Measurements from ENCODE around the gene MC1R.
A peak's percentile ranks its signal among the peaks of the same experiment; 100 is the strongest.

MC1R gene

GRCh38 chr16:89949121-89949742, 30.6 kb downstream of the MC1R start:
- TF ChIP-seq CTCF (IDR thresholded peaks at IDR 0.05; ENCODE audit: low read depth, low read length, missing control alignments) = no peak
- peak overlapping the region; percentile 66 for H3K4me3 ChIP-seq (replicated peaks; ENCODE audit: low read depth, low read length)
- DNase-seq (ENCODE audit: extremely low read depth, low read depth) = no peak

GRCh38 chr16:89949756-89950155, 31.1 kb downstream of the MC1R start:
- peak overlapping the region; percentile 66 for H3K4me3 ChIP-seq (replicated peaks; ENCODE audit: low read depth, low read length)
- no peak for TF ChIP-seq CTCF (IDR thresholded peaks at IDR 0.05; ENCODE audit: low read depth, low read length, missing control alignments)
- no peak for DNase-seq (ENCODE audit: extremely low read depth, low read depth)

- TF ChIP-seq CTCF (IDR thresholded peaks at IDR 0.05; ENCODE audit: low read depth, low read length, missing control alignments) = no peak
- H3K4me3 ChIP-seq (replicated peaks; ENCODE audit: low read depth, low read length) = no peak overlapping the region
- DNase-seq (ENCODE audit: extremely low read depth, low read depth) = no peak
Measured at GRCh38 chr16:89951509-89951908, 32.8 kb downstream of the MC1R start.

- no peak for TF ChIP-seq CTCF (IDR thresholded peaks at IDR 0.05; ENCODE audit: low read depth, low read length, missing control alignments)
- no peak for DNase-seq (ENCODE audit: extremely low read depth, low read depth)
- H3K4me3 ChIP-seq (replicated peaks; ENCODE audit: low read depth, low read length) = no peak overlapping the region
Measured at GRCh38 chr16:89952049-89952448, 33.4 kb downstream of the MC1R start.

GRCh38 chr16:89952551-89952950, 33.9 kb downstream of the MC1R start:
- DNase-seq (ENCODE audit: extremely low read depth, low read depth) = no peak
- TF ChIP-seq CTCF (IDR thresholded peaks at IDR 0.05; ENCODE audit: low read depth, low read length, missing control alignments) = no peak
- H3K4me3 ChIP-seq (replicated peaks; ENCODE audit: low read depth, low read length) = no peak overlapping the region

- no peak overlapping the region for H3K4me3 ChIP-seq (replicated peaks; ENCODE audit: low read depth, low read length)
- no peak for TF ChIP-seq CTCF (IDR thresholded peaks at IDR 0.05; ENCODE audit: low read depth, low read length, missing control alignments)
- no peak for DNase-seq (ENCODE audit: extremely low read depth, low read depth)
Measured at GRCh38 chr16:89953671-89954406, 35.2 kb downstream of the MC1R start.

Measured in HFF-Myc (cell line).